Pons (tissue), 1 donor: Measurements from ENCODE around the gene KSR1.
"Not testable (repeated sequence)": the region's sequence is repeated elsewhere in the genome, so short reads cannot be mapped to it uniquely, and the experiment has no call there.

Experiments
- DNase-seq: peaks from one replicate; pipeline ENCODE4 v3.0.0-alpha.2; 2016; ENCODE audit warnings: low spot score

KSR1 gene

DNA sequence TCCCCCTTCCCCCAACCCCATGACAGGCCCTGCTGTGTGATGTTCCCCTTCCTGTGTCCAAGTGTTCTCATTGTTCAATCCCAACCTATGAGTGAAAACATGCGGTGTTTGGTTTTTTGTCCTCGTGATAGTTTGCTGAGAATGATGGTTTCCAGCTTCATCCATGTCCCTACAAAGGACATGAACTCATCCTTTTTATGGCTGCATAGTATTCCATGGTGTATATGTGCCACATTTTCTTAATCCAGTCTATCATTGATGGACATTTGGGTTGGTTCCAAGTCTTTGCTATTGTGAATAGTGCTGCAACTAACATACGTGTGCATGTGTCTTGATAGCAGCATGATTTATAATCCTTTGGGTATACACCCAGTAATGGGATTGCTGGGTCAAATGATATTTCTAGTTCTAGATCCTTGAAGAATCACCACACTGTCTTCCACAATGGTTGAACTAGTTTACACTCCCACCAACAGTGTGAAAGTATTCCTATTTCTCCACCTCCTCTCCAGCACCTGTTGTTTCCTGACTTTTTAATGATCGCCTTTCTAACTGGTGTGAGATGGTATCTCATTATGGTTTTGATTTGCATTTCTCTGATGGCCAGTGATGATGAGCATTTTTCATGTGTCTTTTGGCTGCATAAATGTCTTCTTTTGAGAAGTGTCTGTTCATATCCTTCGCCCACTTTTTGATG lies 28.9 kb upstream of the KSR1 start:
- DNase-seq = not testable (repeated sequence)

DNA sequence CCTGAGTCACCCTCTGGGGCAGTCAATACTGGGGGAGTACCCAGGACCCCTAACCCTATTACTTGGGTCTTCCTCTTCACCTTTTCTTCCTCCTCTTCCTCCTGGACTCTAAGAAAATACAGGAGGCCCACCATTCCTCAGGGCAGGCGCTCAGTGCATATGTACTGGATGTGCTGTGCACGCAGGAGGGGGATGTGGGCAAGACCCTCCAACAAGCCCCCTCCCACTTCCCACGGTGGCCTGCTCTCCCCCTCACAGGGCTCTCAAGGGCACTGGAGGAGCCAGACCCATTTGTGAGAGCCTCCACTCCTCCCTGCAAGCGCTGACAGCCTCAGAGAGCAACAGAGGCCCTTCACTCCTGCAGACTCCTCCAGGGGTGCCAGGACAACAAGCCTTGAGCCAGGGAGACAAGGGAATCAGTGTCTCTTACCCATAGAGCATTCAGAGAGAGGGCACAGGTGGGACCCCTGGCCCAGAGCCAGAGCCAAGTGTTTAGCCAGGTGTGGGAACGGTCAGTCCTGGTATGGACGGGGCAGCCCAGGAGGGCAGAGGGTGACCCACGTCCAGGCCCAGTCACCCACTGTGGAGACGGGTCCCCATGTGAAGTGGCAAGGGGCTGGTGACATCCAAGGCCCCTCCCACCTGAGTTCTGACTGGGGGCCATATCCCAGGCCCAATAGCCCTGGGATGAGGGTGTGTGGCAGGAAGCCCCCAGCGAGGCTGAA lies 27.3 kb upstream of the KSR1 start:
- DNase-seq = no peak

DNA sequence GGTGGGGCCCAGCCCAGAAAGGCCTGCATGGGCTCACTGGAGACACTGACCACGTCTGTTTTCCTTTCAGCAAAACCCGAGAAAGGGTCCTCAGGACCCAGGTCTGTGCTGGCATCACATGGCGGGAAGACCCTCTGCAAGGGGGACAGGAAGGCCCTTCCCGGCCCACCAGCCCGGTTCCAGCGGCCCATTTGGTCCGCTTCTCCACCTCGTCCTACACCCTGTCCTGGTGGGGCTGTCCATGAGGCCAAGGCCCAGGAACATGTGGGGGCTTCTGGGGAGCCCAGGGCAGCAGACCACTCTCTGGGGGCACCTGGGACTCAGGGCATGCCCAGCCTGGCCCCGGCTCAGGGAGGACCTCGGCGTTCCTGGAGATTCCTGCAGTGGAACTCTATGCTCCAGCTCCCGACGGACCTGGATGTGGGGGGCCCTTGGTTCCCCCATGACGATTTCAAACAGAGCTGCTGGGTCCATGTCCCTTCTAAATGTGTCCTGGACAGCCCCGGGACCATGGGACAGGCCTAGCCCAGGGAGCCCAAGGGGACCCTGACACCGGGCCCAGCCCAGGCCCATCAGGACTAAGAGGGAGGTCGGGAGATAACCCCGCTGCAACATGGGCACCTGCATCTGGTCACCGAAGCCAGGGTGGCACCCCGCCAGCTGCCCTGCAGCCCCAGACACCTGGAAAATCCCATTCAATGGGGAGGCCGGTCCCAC lies 26.4 kb upstream of the KSR1 start:
- DNase-seq = no peak

DNA sequence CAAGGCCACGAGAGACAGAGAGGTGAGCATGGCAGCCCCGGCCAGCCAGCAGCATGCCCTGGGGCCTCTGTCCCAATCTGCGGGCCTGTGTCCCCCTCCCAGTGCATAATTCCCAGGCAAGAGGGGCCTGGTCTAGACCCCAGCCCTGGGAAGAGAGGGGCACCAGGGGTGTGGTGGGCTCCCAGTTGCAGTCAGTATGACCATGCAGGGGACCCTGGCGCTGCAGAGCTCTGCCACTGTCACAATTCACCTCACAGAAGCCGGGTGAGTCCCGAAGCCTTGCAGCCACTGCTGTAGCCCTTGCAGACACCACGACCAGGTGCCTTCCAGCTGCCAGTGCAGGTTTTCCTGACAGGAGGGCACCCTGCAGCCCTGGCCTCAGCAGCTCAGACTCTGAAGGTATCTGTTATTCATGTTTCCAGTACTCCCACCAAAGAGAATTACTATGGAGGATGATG lies 25.8 kb upstream of the KSR1 start:
- DNase-seq = no peak

DNA sequence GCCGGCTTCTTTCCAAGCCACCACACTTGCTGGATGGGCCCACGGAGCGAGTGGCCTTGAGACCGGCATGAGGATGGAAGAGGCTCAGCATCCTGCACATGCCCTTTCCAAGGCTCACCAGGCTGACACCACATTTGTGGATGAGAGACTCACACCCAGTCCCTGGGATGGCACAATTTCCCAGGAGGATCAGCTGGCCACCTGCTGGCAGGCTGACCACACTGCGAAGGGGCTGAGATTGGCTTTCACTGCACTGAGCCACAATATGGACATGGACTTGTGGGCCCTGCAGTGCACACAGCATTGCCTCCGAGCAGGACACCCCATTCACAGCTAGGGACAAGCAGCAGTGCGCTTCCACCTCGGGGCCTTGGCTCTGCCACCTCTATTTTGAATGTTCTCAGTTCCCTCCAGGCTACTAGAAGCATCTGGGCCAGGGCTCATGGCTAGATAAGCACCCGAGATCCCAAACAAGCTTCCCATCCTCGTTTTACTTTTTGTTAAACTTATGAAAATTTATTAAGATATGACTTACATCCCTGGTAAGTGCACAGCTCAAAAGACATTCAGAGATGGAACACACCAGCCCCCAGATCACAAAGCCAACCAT lies 25.3 kb upstream of the KSR1 start:
- DNase-seq = no peak

DNA sequence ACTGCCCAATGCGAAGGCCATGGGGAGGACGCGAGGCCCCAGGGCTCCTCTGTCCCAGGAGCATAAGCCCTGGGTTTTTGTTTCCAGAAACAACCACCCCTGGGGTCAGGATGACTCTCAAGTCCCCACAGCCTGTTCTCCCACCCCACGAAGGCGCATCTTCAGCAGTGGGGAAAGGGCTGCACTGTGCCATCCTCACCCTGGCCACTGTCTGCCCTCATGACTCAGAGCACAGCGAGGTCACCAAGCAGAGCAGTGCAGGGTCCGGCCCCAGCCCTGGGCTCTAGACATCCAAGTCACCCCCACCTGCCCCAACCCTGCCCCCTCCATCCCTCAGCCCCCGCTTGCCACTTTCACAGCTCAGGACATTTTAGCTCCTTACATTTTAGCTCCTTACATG lies 22.7 kb upstream of the KSR1 start:
- no peak for DNase-seq

DNA sequence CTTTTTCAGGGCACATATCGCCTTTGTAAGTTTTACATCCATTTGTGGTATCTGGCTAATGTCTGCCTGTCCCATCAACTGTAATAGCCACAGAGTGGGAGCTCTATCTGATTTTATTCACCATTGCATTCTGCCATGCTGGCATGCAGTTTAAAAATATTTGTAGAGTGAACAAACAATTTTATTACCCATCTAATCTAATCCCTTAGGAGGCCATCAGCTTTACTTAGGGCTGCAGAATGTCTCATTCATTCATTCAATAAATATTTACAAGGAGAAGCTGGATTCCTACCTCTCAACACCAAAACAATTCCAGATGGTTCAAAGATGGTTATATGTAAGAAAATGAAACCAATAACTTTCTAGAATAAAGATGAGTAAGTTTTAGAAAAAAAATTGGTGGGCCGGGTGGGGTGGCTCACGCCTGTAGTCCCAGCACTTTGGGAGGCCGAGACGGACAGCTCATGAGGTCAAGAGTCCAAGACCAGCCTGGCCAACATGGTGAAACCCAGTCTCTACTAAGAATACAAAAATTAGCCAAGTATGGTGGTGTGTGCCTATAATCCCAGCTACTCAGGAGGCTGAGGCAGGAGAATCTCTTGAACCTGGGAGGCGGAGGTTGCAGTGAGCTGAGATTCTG lies 20.7 kb upstream of the KSR1 start:
- not testable (repeated sequence) for DNase-seq

DNA sequence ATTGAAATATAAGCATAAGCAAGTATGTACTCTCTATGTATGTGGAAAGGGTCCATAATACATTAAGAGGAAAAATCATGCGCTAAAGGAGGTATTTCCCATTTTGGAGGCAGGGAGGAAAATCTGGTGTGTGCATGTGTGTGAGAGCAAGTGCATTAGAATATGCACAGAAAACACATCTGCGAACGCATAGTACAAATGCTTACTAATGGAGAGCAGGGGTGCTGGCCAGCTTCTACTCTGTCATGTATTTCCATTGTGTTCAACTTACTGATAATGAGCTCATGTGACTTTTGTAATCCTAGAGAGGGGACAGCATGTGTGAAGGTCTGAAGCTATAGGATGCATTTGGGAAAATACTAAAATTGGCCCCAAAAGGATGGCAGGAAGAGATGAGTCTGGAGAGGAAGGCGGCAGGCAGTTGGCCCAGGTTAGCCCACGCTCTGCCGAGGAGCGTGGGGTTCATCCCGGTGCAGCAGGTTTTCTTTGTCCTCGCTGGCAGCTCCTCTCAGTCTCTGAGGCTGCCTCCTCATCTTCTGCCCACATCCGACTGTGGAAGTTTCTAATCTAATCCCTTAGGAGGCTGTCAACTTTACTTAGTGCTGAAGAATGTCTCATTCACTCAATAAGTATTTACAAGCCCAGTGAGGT lies 17.8 kb upstream of the KSR1 start:
- no peak for DNase-seq

DNA sequence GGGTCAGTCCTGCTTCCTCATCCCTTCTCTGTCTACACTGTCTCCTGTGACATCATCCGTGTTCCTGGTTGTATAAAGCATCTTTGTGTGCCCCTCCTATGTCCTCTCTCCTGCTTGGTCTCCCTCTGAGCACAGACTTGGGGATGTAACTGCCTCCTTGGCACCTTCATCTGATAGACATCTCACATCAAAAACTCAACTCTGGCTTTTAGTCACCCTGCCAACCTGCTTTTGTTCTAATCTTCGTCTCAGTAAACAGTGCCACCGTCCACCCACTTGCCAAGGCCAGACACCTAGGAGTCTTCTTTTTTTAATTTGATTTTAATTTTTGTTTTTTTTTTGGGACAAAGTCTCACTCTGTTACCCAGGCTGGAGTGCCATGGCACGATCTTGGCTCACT lies 16.9 kb upstream of the KSR1 start:
- DNase-seq = no peak

DNA sequence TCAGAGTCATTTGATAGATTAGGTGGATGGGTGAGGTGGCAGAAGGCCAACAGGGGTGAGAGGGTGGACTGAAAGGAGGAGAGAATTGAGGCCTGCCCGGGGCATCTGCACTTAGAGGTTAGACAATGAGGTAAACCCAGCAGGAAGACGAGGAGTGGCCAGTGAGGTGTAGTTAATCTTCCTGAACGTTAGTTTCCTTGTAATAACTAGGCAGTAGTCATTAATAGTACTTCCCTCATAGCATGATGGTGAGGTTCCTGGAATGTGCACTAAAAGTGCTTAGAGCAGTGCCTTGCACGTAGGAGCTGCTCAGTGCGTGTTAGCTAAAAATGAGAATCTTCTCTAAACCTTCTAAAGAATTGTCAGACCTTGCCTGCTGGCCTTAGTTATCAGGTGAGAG lies 13.5 kb upstream of the KSR1 start:
- no peak for DNase-seq

DNA sequence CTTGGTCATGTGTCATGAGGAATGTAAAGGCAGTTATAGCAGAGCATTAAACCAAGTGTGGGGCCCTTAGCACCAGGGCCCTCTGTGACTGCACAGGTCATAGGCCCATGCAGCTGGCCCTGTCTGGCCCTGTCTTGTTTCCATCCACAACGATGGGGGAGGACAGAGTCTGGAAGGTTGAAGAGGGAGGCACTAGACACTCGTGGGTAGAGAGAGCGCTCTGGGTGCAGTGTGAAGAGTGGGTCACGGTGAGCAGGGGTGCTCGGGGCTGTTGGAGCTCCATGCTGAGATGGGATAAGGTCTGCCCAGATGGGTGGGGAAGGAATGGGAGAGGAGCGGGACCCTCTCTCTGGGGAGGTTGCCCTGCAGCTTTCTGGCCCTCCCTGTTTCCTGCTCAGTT lies 12.8 kb upstream of the KSR1 start:
- no peak for DNase-seq

DNA sequence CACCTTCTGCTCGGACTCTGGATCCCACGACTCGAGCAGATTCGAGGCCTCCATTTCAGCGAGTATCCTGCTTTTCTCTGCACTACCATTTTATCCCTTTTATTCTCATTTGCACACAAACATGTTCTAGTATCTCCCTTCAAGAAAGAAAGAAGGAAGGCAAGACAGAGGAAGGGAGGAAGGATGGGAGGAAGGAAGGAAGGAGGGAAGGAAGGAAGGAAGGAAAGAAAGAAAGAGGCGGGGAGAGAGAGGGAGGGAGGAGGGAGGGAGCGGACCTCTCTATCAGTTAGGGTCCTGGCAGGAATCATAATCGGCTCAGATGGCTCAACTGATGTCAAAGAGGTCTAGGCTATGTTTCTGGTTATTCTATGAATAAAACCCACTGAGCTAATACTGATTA lies 10.3 kb upstream of the KSR1 start:
- no peak for DNase-seq

DNA sequence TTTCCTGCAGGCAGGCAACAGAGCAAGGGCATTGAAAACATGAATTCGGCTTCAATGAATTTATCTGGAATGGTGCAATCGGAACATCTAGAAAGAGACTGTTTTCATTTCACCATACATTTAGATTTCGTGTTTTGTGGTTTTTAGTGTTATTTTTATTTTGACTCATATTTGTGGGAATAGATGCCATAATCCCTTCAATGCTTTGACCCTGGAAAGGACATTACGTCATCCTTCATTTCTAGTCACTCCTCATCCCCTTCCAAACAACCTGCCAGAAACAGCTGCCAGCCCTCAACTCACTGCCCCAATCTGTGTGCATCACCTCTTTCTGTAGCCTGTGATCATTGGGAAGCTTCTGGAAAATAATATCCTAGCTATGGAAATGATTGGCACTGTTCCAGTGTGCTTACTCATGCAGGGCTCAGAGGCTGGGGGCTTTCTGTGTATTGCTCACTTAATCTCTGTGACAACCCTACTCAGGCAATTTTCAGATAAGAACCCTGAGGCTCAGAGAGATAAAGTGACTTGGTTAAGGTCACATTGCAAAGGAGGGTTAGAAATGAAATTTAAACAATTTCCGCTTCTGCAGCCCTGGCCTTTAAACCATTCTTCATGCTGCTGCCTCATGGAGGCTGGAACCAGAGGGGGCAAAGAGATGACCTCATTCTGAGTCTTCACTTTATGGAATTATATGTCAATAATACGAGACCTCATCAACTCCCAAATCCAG lies 9.5 kb upstream of the KSR1 start:
- no peak for DNase-seq

DNA sequence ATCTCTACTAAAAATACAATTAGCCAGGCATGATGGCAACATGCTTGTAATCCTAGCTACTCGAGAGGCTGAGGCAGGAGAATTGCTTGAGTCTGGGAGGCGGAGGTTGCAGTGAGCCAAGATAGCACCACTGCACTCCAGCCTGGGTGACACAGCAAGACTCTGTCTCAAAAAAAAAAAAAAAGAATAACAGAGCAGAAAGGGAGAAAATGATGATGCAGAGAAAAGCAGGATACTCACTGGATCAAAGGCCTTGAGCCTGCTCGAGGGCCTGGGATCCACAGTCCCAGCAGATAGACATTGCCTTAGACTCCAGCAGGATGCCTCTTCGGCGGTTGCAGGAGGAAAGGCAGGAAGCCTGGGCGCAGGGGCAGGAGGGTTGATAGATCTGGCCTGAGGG lies 7.7 kb upstream of the KSR1 start:
- DNase-seq = not testable (repeated sequence)

DNA sequence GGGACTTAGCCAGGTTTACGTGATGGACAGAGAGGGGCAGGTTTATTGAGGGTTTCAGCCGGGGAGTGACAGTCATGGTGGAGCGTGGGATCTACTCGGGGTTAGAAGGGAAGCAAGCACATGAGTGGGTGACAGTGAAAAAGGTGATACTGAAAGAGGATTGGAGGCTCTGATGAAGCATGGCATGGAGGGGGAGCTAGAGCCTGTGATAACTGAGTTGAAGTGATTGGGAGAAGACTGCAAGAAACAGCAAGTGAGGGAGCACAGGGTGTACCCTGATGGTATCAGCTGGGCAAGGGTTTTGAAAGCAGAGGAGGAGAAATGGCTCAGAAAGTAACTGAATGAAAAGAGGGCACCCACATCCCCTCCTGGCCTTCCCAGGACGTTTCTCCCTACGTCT lies 6.7 kb upstream of the KSR1 start:
- DNase-seq = no peak

DNA sequence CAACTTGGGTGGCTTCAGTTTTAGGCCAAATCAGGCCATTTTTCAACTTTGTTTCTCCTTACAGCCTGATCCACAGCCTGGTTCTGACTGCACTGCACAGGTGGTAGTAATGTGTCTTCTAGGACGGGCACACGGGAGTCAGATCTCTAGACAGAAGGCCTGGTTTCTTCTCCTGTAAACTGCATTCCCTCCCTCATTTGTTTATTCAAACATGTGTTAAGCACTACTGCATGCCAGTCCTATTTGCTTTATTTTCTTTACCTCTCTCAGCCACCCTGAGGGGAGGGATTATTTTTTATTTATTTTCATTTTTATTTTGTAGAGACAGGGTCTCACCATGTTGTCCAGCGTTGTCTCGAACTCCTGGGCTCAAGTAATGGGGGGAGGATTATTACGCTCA lies 6.3 kb upstream of the KSR1 start:
- no peak for DNase-seq

DNA sequence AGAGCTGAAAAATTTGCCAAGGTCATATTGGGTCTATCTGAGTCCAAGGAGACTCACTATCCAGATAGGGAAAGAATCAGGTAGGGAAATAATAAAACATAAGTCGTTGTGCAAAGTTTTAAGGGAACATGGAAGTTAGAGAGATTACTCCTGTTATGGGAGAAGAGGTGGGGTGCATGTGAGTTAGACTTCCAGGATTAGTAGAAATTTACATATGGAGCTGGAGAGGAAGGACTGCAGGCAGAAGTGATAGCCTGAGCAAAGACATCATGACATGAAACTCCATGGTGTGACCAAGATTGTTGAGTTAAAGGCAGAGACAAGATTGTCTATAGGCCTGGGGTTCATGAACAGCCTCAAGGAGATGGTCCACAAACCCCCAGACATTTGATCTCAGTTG lies 5.8 kb upstream of the KSR1 start:
- no peak for DNase-seq

DNA sequence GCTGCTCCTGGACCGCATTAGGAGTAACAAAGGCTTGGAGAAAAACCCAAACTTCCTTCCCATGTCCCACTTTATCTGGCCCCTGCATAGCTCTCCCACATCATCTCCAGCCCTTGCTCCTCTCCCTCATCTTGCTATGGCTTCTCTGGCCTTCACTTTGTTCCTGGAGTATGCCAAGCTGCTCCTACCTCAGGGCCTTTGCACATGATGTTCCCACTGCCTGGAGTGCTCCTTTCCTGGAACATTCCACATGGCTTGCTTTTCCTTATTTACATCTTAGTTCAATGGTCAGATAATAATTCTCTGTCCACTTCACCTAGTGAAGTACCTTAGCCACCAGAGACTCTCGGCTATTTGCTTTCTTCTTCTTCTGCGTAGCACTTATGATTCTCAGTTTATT lies 4.3 kb upstream of the KSR1 start:
- no peak for DNase-seq

DNA sequence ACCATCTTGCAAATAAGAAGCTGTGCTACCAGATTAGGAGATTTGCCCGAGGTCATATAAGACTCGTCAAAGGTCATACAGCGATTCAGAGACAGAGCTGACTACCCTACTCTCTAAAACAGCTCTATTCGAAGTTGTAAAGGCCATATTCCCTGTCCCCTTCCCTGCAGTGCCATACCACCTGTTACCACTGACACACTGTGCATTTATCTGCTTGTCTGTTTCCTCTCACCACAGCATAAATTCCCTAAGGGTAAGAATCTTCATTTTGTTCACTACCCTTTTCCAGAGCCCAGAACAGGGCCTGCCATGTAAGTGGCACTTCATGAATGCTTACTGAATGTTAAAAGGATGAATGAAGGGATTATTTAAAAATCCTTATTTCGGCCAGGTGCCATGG lies 3.4 kb upstream of the KSR1 start:
- no peak for DNase-seq

DNA sequence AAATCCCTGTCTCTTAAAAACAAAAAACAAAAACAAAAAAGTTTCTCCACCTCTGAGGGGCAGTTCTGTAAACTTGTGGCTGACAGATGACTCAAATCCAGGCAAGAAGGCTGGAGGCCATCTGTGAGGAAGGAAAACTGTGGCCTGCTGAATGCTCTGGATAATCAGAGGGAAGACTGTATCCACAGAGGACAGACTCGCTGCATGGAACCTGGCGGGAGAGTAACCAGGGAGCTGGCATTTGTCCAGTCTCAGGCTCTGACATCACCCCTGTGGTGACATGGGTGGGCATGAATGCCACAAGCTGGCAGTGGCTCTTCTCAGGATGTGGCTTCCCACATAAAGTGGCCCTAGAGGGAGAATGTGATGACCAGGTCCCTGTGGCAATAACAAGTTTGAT lies 2.8 kb upstream of the KSR1 start:
- DNase-seq = no peak

DNA sequence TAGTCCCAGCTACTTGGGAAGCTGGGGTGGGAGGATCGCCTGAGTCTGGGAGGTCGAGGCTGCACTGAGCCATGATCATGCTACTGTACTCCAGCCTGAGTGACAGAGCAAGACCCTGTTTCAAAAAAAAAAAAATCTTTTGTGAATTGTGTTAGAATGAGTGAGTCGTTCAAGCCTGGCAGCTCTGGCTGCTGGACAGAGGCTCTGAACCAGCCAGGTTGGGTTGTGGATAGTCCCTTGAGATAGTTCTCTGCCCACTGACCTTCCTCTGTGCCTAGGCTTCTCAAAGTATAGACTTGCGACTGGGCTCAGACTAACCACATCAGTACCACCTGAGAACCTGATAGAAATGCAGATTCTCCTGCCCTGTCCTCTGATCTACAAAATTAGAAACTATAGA lies 2.2 kb upstream of the KSR1 start:
- DNase-seq = no peak
